ENCODE data around the gene USP10.

USP10 gene

DNA sequence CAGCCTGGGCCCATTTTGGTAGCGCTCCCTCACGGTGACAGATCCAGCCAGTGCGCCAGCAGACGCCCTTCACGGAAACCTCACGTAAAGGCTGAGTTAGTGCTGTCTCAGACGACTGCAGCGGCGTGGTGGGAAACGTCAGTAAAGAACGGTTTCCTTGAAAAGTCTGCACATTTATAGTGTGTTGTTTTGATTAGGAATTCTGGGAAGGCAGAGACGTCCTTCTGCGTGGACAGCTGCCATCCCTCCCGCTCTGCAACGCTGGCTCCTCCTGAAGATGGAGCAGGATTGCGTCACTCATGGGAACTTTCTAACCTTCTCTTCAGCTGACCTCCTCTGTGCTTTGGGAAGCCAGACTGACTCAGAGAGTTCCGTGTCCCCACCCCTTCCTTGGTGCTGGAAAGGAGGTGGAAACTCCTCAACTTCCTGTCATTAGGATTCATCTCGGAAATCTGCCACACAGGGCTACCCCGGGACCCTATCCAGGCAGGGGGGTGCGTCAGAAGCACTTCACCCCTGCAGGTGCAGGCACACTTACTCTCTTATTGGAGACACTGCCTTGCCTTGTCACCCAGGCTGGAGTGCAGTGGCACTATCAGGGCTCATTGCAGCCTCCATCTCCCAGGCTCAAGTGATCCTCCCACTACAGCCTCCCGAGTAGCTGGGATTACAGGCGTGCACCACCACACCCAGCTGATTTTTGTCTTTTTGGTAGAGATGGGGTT is 95.7 kb downstream of the USP10 start:
- Histone ChIP-seq H3K27ac (ENCODE audit: extremely low read depth, low read depth, low read length) (no peak overlapping the region), H3K9me3 (ENCODE audit: control insufficient read depth, insufficient read depth, low read depth, low read length) (no peaks in the 10 kb centered on the region), H3K36me3 (ENCODE audit: control insufficient read depth in 2 of 2, insufficient read depth in 1 of 2, low read length in 2 of 2) (no peaks in the 10 kb centered on the region), H3K4me1 (ENCODE audit: control insufficient read depth, insufficient read depth, low read length) (no peaks in the 10 kb centered on the region), H3K4me3 (ENCODE audit: low read depth, low read length) (no peak overlapping the region)
- CTCF ChIA-PET: no interaction called here
- POLR2A ChIA-PET: interaction anchor here (0.6 kb wide), 1 partner anchor 105 kb away, joined by 3 read pairs; no protein-coding TSS in a partner anchor
- TF ChIP-seq ZNF280D (tag by site-specific recombination; IDR thresholded peaks at IDR 0.05) (no peak), ZBTB8A (tag by site-specific recombination; IDR thresholded peaks at IDR 0.05) (no peak), BCL11A (tag by site-specific recombination; IDR thresholded peaks at IDR 0.05; ENCODE audit: low read depth) (no peak), MEIS1 (CRISPR knock-in tag; IDR thresholded peaks at IDR 0.05; ENCODE audit: borderline replicate concordance) (no peak), ZNF544 (tag by site-specific recombination; IDR thresholded peaks at IDR 0.05) (no peak), ZNF776 (tag by site-specific recombination; IDR thresholded peaks at IDR 0.05; ENCODE audit: borderline replicate concordance) (no peak), WT1 (tag by site-specific recombination; IDR thresholded peaks at IDR 0.05) (no peak), KLF7 (tag by site-specific recombination; IDR thresholded peaks at IDR 0.05; ENCODE audit: borderline replicate concordance) (no peak), ZNF600 (tag by site-specific recombination; IDR thresholded peaks at IDR 0.05) (no peak)
- TF ChIP-seq, protein P1, sequence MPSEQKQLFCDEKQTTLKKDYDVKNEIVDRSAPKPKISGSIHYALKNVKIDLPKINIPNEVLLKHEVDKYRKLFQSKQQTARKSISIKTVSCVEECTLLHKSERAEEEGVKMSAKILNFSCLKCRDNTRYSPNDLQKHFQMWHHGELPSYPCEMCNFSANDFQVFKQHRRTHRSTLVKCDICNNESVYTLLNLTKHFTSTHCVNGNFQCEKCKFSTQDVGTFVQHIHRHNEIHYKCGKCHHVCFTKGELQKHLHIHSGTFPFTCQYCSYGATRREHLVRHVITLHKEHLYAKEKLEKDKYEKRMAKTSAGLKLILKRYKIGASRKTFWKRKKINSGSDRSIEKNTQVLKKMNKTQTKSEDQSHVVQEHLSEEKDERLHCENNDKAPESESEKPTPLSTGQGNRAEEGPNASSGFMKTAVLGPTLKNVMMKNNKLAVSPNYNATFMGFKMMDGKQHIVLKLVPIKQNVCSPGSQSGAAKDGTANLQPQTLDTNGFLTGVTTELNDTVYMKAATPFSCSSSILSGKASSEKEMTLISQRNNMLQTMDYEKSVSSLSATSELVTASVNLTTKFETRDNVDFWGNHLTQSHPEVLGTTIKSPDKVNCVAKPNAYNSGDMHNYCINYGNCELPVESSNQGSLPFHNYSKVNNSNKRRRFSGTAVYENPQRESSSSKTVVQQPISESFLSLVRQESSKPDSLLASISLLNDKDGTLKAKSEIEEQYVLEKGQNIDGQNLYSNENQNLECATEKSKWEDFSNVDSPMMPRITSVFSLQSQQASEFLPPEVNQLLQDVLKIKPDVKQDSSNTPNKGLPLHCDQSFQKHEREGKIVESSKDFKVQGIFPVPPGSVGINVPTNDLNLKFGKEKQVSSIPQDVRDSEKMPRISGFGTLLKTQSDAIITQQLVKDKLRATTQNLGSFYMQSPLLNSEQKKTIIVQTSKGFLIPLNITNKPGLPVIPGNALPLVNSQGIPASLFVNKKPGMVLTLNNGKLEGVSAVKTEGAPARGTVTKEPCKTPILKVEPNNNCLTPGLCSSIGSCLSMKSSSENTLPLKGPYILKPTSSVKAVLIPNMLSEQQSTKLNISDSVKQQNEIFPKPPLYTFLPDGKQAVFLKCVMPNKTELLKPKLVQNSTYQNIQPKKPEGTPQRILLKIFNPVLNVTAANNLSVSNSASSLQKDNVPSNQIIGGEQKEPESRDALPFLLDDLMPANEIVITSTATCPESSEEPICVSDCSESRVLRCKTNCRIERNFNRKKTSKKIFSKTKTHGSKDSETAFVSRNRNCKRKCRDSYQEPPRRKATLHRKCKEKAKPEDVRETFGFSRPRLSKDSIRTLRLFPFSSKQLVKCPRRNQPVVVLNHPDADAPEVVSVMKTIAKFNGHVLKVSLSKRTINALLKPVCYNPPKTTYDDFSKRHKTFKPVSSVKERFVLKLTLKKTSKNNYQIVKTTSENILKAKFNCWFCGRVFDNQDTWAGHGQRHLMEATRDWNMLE (tag by site-specific recombination; conservative IDR thresholded peaks at IDR 0.05; ENCODE audit: low read depth): no peak

- POLR2A ChIA-PET: interaction anchor here (0.6 kb wide), 1 partner anchor 12 kb away, joined by 3 read pairs; no protein-coding TSS in a partner anchor
- Histone ChIP-seq H3K36me3 (ENCODE audit: control insufficient read depth in 2 of 2, insufficient read depth in 1 of 2, low read length in 2 of 2) (no peaks in the 10 kb centered on the region), H3K9me3 (ENCODE audit: control insufficient read depth, insufficient read depth, low read depth, low read length) (no peaks in the 10 kb centered on the region), H3K4me1 (ENCODE audit: control insufficient read depth, insufficient read depth, low read length) (no peaks in the 10 kb centered on the region), H3K4me3 (ENCODE audit: low read depth, low read length) (no peak overlapping the region), H3K27ac (ENCODE audit: extremely low read depth, low read depth, low read length) (no peak overlapping the region)
- CTCF ChIA-PET: interaction anchor here (0.7 to 1.4 kb wide), 2 partner anchors 40 to 170 kb away, joined by 3 to 4 read pairs; no protein-coding TSS in a partner anchor
- TF ChIP-seq ZNF549 (tag by site-specific recombination; IDR thresholded peaks at IDR 0.05) (peak; percentile 65; the same call in 1 of the 2 replicates), ZNF274 (IDR thresholded peaks at IDR 0.05; ENCODE audit: low read length) (no peak), ZNF274 (tag by site-specific recombination; IDR thresholded peaks at IDR 0.05; ENCODE audit: borderline replicate concordance) (no peak), ZNF184 (tag by site-specific recombination; IDR thresholded peaks at IDR 0.05) (0 out of 2 replicates have a peak, but pooled peaks have one; percentile 47), ZSCAN30 (tag by site-specific recombination; IDR thresholded peaks at IDR 0.05) (no peak), ZNF629 (tag by site-specific recombination; IDR thresholded peaks at IDR 0.05) (no peak), KLF1 (tag by site-specific recombination; IDR thresholded peaks at IDR 0.05) (no peak), ZNF768 (tag by site-specific recombination; IDR thresholded peaks at IDR 0.05) (no peak), ZNF37A (tag by site-specific recombination; IDR thresholded peaks at IDR 0.05) (0 out of 2 replicates have a peak, but pooled peaks have one; percentile 27), ZNF660 (tag by site-specific recombination; IDR thresholded peaks at IDR 0.05) (0 out of 2 replicates have a peak, but pooled peaks have one; percentile 29), ZNF555 (tag by site-specific recombination; conservative IDR thresholded peaks at IDR 0.05) (no peak), ZNF350 (tag by site-specific recombination; IDR thresholded peaks at IDR 0.05) (peak; percentile 79), ZNF76 (tag by site-specific recombination; IDR thresholded peaks at IDR 0.05; ENCODE audit: borderline replicate concordance, low read depth) (no peak), ZFP3 (tag by site-specific recombination; IDR thresholded peaks at IDR 0.05; ENCODE audit: low read depth) (no peak)
- TF ChIP-seq, protein P2, sequence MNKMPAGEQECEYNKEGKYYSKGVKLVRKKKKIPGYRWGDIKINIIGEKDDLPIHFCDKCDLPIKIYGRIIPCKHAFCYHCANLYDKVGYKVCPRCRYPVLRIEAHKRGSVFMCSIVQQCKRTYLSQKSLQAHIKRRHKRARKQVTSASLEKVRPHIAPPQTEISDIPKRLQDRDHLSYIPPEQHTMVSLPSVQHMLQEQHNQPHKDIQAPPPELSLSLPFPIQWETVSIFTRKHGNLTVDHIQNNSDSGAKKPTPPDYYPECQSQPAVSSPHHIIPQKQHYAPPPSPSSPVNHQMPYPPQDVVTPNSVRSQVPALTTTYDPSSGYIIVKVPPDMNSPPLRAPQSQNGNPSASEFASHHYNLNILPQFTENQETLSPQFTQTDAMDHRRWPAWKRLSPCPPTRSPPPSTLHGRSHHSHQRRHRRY (tag by site-specific recombination; IDR thresholded peaks at IDR 0.05): no peak
Measured at GRCh38 chr16:84800158-84800978, 100.6 kb downstream of the USP10 start.

Data from HEK293 (cell line).